ENCODE results near the gene CMKLR1.

DNA sequence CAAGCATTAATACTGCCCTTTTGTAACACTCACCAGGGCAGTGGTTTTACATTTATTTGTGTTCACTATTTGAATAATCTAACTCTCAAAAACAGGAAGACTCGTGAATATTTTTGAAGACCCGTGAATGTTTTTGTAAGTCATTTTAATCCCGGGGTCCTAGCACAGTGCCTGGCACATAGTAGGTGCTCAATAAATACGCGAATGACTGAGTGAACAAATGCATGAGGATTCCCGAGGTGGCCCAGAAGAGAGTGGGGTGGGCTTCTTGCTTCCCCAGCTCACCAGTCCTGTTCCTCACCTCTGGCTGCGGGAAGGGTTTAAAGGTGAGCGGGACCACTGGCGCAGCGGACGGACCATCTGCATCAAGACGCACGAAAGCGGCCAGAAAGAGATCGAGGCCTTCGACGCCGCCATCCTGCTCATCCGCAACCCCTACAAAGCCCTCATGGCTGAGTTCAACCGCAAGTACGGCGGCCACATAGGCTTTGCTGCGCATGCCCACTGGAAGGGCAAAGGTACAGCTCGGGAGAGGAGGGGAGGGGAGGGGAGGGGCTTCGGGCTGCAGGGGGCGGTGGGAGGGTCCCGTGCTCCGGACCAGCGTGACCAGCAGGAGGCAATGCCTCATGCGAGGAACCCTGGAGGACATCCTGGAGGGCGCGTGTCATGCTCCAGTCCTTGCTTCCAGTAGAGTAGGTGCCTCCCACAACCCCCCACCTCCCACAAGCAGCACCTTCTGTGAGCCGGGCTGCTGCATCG lies 98.9 kb downstream of the CMKLR1 start:
- TF ChIP-seq, protein P1, sequence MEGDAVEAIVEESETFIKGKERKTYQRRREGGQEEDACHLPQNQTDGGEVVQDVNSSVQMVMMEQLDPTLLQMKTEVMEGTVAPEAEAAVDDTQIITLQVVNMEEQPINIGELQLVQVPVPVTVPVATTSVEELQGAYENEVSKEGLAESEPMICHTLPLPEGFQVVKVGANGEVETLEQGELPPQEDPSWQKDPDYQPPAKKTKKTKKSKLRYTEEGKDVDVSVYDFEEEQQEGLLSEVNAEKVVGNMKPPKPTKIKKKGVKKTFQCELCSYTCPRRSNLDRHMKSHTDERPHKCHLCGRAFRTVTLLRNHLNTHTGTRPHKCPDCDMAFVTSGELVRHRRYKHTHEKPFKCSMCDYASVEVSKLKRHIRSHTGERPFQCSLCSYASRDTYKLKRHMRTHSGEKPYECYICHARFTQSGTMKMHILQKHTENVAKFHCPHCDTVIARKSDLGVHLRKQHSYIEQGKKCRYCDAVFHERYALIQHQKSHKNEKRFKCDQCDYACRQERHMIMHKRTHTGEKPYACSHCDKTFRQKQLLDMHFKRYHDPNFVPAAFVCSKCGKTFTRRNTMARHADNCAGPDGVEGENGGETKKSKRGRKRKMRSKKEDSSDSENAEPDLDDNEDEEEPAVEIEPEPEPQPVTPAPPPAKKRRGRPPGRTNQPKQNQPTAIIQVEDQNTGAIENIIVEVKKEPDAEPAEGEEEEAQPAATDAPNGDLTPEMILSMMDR (IDR thresholded peaks at IDR 0.05; ENCODE audit: low read length): no peak
- TF ChIP-seq EZH2phosphoT487 (IDR thresholded peaks at IDR 0.05; ENCODE audit: low read length) (no peak), EZH2 (optimal IDR thresholded peaks at IDR 0.05; ENCODE audit: low read depth, low read length) (no peak)

All from MM.1S (cell line).